VCaP (cell line): ENCODE data around the gene ATP8A2.

ENCODE experiments used
- H3K27ac ChIP-seq: fragments of 450-650 bp; 2 replicates; pipeline ENCODE4 v1.5.1; 2017
- CTCF ChIP-seq: fragments of 450-650 bp; conservative IDR thresholded peaks from 2 replicates; pipeline ENCODE4 v1.5.1; 2017; ENCODE audit warnings: mild to moderate bottlenecking, moderate library complexity

The ATP8A2 gene

GRCh38 chr13:25867038-25867437 is 495.3 kb downstream of the ATP8A2 start:
- TF ChIP-seq CTCF, result no peak
- peak overlapping the region; percentile 11; the same call in 1 of the 2 replicates for H3K27ac ChIP-seq

GRCh38 chr13:25868490-25868889 is 496.7 kb downstream of the ATP8A2 start:
- no peak overlapping the region for H3K27ac ChIP-seq
- TF ChIP-seq CTCF, result no peak

- H3K27ac ChIP-seq, result no peak overlapping the region
- no peak for TF ChIP-seq CTCF
Measured at GRCh38 chr13:25869941-25870340, 498.2 kb downstream of the ATP8A2 start.

GRCh38 chr13:25871389-25872125 is 499.8 kb downstream of the ATP8A2 start:
- no peak for TF ChIP-seq CTCF
- no peak overlapping the region for H3K27ac ChIP-seq

GRCh38 chr13:25872481-25873241 is 500.9 kb downstream of the ATP8A2 start:
- no peak for TF ChIP-seq CTCF
- no peak overlapping the region for H3K27ac ChIP-seq

- no peak for TF ChIP-seq CTCF
- no peak overlapping the region for H3K27ac ChIP-seq
Measured at GRCh38 chr13:25873242-25873612, 501.5 kb downstream of the ATP8A2 start.

- TF ChIP-seq CTCF, result no peak
- H3K27ac ChIP-seq, result no peak overlapping the region
Measured at GRCh38 chr13:25874064-25874737, 502.4 kb downstream of the ATP8A2 start.
